HG02798 (cell line): ENCODE results near the gene SOCS1.

Source experiments
- ATAC-seq: cut with Tn5 transposase; IDR thresholded peaks from one replicate; pipeline ENCODE4 v1.9.1; 2021; ENCODE audit warnings: mild to moderate bottlenecking; ENCODE audit not compliant: unreplicated experiment, poor library complexity

SOCS1 gene

GRCh38 chr16:11289202-11289601 is 33.2 kb upstream of the SOCS1 start:
- no peak for ATAC-seq

- ATAC-seq = no peak
Measured at GRCh38 chr16:11285842-11286241, 29.8 kb upstream of the SOCS1 start.

- ATAC-seq = no peak
Measured at GRCh38 chr16:11283820-11284248, 27.8 kb upstream of the SOCS1 start.

- ATAC-seq = no peak
Measured at GRCh38 chr16:11280616-11281522, 24.9 kb upstream of the SOCS1 start, which contains the start of gene PRM1. TSS of gene PRM1 (minus strand) at chr16:11281330. CDS start at chr16:11281238, 92 bp downstream.

GRCh38 chr16:11278681-11279628 is 23.0 kb upstream of the SOCS1 start:
- ATAC-seq = no peak

- ATAC-seq = no peak
Measured at GRCh38 chr16:11277607-11278337, 21.8 kb upstream of the SOCS1 start.

GRCh38 chr16:11276896-11277593 is 21.0 kb upstream of the SOCS1 start:
- ATAC-seq = no peak

- ATAC-seq = no peak
Measured at GRCh38 chr16:11276143-11276895, 20.3 kb upstream of the SOCS1 start, which contains the start of gene PRM2. TSS of gene PRM2 (minus strand) at chr16:11276480. CDS start at chr16:11276370, 110 bp downstream.

- no peak for ATAC-seq
Measured at GRCh38 chr16:11274964-11275363, 19.0 kb upstream of the SOCS1 start.

GRCh38 chr16:11273721-11274324 is 17.8 kb upstream of the SOCS1 start:
- ATAC-seq = no peak

GRCh38 chr16:11272921-11273720 is 17.1 kb upstream of the SOCS1 start, which contains the start of gene PRM3:
TSS of gene PRM3 (minus strand) at chr16:11273629. CDS start at chr16:11273595, 34 bp downstream.
- ATAC-seq = no peak

GRCh38 chr16:11272484-11272883 is 16.5 kb upstream of the SOCS1 start:
- ATAC-seq = no peak

- ATAC-seq = no peak
Measured at GRCh38 chr16:11271610-11272009, 15.6 kb upstream of the SOCS1 start.

GRCh38 chr16:11270602-11271162 is 14.7 kb upstream of the SOCS1 start:
- ATAC-seq = no peak

- no peak for ATAC-seq
Measured at GRCh38 chr16:11268921-11269375, 12.9 kb upstream of the SOCS1 start, which contains the start of gene TNP2. TSS of gene TNP2 (minus strand) at chr16:11269325. CDS start at chr16:11269262, 63 bp downstream.

- no peak for ATAC-seq
Measured at GRCh38 chr16:11265124-11265523, 9.1 kb upstream of the SOCS1 start.
